Fibroblast of lung (primary cell): ENCODE measurements around the gene ANO2. TPM values are rescaled to one million over a fixed set of nuclear protein-coding genes. Genes with fewer than 3 reads are reported as not detected.

Experiments
- DNase-seq, 2 donors: peaks; one replicate each; pipeline versions ENCODE4 v3.0.0 to v3.0.0-alpha.2; 2010; ENCODE audit warnings: low read depth in 2 of 2
- H2AFZ ChIP-seq: 2 replicates; pipeline ENCODE4 v1.5.1; 2012; ENCODE audit warnings: low read length, control low read depth, inconsistent platforms
- H3K27ac ChIP-seq: 2 replicates; pipeline ENCODE4 v1.5.1; 2011; ENCODE audit warnings: low read length, control low read depth; ENCODE audit not compliant: insufficient read depth
- H3K27me3 ChIP-seq: 2 replicates; pipeline ENCODE4 v1.5.1; 2011; ENCODE audit warnings: mild to moderate bottlenecking, low read length; ENCODE audit not compliant: control insufficient read depth, insufficient read depth
- H3K36me3 ChIP-seq: 2 replicates; pipeline ENCODE4 v1.5.1; 2011; ENCODE audit warnings: low read length; ENCODE audit not compliant: control insufficient read depth, insufficient read depth
- H3K4me1 ChIP-seq: 2 replicates; pipeline ENCODE4 v1.5.1; 2011; ENCODE audit warnings: low read length; ENCODE audit not compliant: control insufficient read depth, insufficient read depth; ENCODE audit errors: extremely low read depth
- H3K4me2 ChIP-seq: 2 replicates; pipeline ENCODE4 v1.5.1; 2011; ENCODE audit warnings: low read length, control low read depth; ENCODE audit not compliant: insufficient read depth; ENCODE audit errors: extremely low read depth
- H3K4me3 ChIP-seq, 4 experiments: fragments of 200-600 bp in 1 of 4; sonication (generic) in 1 of 4; replicated peaks in 1 of 4; 2 replicates each; pipeline ENCODE4 v1.5.1; 2011 to 2016; ENCODE audit warnings: low read length in 4 of 4, low read depth in 3 of 4, mild to moderate bottlenecking in 3 of 4, control low read depth in 2 of 4, inconsistent platforms in 1 of 4, mixed read lengths in 1 of 4; ENCODE audit not compliant: insufficient read depth in 1 of 4; ENCODE audit errors: control extremely low read depth in 1 of 4
- H3K79me2 ChIP-seq: 2 replicates; pipeline ENCODE4 v1.5.1; 2012; ENCODE audit warnings: mild to moderate bottlenecking, low read length, inconsistent platforms; ENCODE audit not compliant: control insufficient read depth, insufficient read depth
- H3K9ac ChIP-seq: 2 replicates; pipeline ENCODE4 v1.5.1; 2011; ENCODE audit warnings: mild to moderate bottlenecking, low read length, control low read depth; ENCODE audit not compliant: insufficient read depth
- H3K9me3 ChIP-seq: 2 replicates; pipeline ENCODE4 v1.5.1; 2012; ENCODE audit warnings: low read depth, low read length; ENCODE audit not compliant: control insufficient read depth, insufficient read depth
- H4K20me1 ChIP-seq: 2 replicates; pipeline ENCODE4 v1.5.1; 2011; ENCODE audit warnings: low read length; ENCODE audit not compliant: control insufficient read depth, insufficient read depth; ENCODE audit errors: extremely low read depth
- CTCF ChIP-seq, 2 donors: IDR thresholded peaks in 1 of 2; conservative IDR thresholded peaks in 1 of 2; 1 replicate in 1 of 2; 2 replicates in 1 of 2; pipeline ENCODE4 v1.5.1; 2011 to 2012; ENCODE audit warnings: low read length in 2 of 2, control low read depth in 1 of 2, inconsistent platforms in 1 of 2, low read depth in 1 of 2, mild to moderate bottlenecking in 1 of 2
- EZH2 ChIP-seq: IDR thresholded peaks from 2 replicates; pipeline ENCODE4 v1.5.1; 2012; ENCODE audit warnings: low read length, control low read depth, mild to moderate bottlenecking; ENCODE audit errors: missing control alignments
- polyA plus RNA-seq, 2 donors: library from polyadenylated mRNA; depleted of rRNA in 1 of 2; stranded (reverse) in 1 of 2; unstranded in 1 of 2; fragments of >200 nt; gene quantifications; 2 replicates each; pipeline ENCODE4 v1.2.1, GENCODE V29; 2011 to 2012; ENCODE audit warnings: missing spikeins in 1 of 2
- total RNA-seq: library from RNA; depleted of rRNA; stranded (reverse); fragments of >200 nt; gene quantifications from 2 replicates; pipeline ENCODE4 v1.2.1, GENCODE V29; 2014

Gene ANO2
- total and polyA plus RNA-seq, 2 donors (not counting 1 experiment from before 2014, with no cell fraction given) = 0.15 to 0.17 TPM

DNA sequence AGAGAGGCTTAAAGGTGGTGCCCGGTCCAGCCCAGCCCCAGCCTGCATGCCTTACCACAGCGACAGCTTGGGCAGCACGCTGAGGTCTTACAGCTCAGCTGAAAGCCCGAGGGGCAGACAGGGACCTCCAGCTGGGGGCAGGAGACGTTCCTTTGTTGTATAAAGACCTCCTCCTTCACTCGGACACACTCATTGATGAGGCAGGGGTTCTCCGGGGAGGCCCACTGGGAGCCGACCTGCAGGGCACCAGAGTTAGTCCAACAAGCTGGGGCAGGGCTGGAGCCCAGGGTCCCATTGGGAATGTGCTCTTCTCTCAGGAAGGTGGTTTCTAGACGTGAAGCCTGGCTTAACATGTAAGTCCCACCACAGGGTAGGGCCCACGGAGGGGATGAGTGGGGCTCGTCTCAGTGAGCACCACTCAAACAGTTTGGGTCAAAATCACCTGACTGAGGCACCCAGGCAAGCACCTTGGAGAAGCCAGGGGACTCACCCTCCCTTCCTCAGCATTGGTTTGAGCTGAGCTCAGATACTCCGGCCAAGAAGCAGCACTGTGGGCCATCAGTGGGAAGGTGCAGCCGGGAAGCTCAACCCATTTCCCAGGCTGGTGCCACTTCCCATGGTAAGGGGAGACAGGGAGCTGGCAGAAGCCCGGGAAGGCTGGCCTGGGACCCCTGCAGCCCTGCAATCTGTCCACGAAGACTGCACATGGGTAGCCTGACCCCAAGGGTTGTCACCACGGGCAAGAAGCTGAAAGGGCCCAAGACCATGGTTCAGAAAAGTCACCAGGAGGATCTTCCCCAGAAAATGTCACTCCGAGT, 24.3 kb upstream of the ANO2 start:
- Histone ChIP-seq H3K36me3 (no peaks in the 10 kb centered on the region), H3K79me2 (no peaks in the 10 kb centered on the region), H2AFZ (no peak overlapping the region), H3K27me3 (peaks cover under 1% of the 10 kb centered on the region), H3K4me2 (no peak overlapping the region), H3K9me3 (no peaks in the 10 kb centered on the region), H3K27ac (no peak overlapping the region), H4K20me1 (no peaks in the 10 kb centered on the region), H3K4me1 (no peaks in the 10 kb centered on the region), H3K9ac (no peak overlapping the region), H3K4me3 (no peak overlapping the region)
- TF ChIP-seq CTCF (conservative IDR thresholded peaks at IDR 0.05 in 1 of 2, IDR thresholded peaks at IDR 0.05 in 1 of 2; ENCODE audit: low read depth in 1 of 2, low read length in 2 of 2) (no peak), EZH2 (no peak)
- no peak for DNase-seq

DNA sequence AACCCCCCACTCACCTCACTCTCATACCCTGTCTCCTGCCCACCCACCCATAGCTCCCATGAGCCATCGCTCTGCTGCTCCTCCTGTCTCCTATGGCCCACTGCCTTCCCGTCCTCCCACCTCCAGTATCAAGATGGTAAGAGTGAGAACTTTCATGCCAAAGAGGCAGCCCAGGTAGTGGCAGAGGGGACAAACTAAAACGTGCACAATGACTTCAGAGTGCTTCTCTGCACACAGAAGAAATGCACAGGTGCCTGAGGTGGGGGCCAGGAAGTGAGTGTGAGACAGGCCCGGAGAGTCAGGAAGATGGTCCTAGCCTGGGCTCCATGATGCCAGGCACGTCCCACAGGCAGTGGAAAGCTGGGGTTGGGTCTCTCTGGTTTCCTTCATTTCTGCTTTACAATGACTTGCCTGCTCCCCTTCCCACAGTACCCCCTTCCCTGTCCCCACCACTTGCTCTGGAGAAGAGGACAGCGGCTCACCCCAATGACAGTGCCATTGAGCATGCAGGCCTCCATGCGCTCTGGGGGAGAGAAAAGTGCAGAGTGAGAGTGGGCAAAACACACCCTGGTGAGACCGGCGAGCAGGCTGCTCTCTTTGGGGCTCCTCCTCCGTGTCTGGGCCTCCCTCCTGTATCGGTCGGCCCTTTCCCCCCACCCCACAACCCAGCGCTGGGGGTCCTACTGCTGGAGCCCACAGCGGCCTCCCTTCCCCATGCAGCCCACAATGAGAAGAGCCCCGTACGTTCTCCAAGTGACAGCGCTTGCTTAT, 22.8 kb upstream of the ANO2 start:
- Histone ChIP-seq H3K9me3 (no peaks in the 10 kb centered on the region), H3K4me3 (no peak overlapping the region), H3K36me3 (no peaks in the 10 kb centered on the region), H4K20me1 (no peaks in the 10 kb centered on the region), H3K79me2 (no peaks in the 10 kb centered on the region), H3K4me2 (no peak overlapping the region), H2AFZ (no peak overlapping the region), H3K27me3 (no peaks in the 10 kb centered on the region), H3K4me1 (no peaks in the 10 kb centered on the region), H3K27ac (no peak overlapping the region), H3K9ac (no peak overlapping the region)
- no peak for DNase-seq
- no peak for TF ChIP-seq CTCF (conservative IDR thresholded peaks at IDR 0.05 in 1 of 2, IDR thresholded peaks at IDR 0.05 in 1 of 2; ENCODE audit: low read depth in 1 of 2, low read length in 2 of 2)
- no peak for TF ChIP-seq EZH2

GRCh38 chr12:5966486-5967095, 21.5 kb upstream of the ANO2 start:
- Histone ChIP-seq H3K9me3 (no peaks in the 10 kb centered on the region), H3K4me2 (no peak overlapping the region), H3K4me1 (no peaks in the 10 kb centered on the region), H4K20me1 (no peaks in the 10 kb centered on the region), H3K4me3 (no peak overlapping the region), H3K27ac (no peak overlapping the region), H3K27me3 (no peaks in the 10 kb centered on the region), H2AFZ (no peak overlapping the region), H3K9ac (no peak overlapping the region), H3K36me3 (no peaks in the 10 kb centered on the region), H3K79me2 (no peaks in the 10 kb centered on the region)
- TF ChIP-seq EZH2 (no peak), CTCF (conservative IDR thresholded peaks at IDR 0.05 in 1 of 2, IDR thresholded peaks at IDR 0.05 in 1 of 2; ENCODE audit: low read depth in 1 of 2, low read length in 2 of 2) (no peak)
- DNase-seq = no peak
